GM23338 (cell line): Measurements from ENCODE around the gene TNS3.

Source experiments
- CREB1 ChIP-seq: fragments of 250-450 bp; sonication (Bioruptor Pico); IDR thresholded peaks from 2 replicates; pipeline ENCODE4 v1.5.0; 2020; ENCODE audit warnings: low read depth, mild to moderate bottlenecking, moderate library complexity
- EZH2 ChIP-seq: fragments of 200-600 bp; sonication (generic); IDR thresholded peaks from one replicate; pipeline ENCODE4 v1.8.0; 2017; ENCODE audit warnings: antibody characterized with exemption, mild to moderate bottlenecking, low read depth; ENCODE audit not compliant: unreplicated experiment
- EZH2phosphoT487 ChIP-seq: fragments of 200-600 bp; sonication (generic); IDR thresholded peaks from one replicate; pipeline ENCODE4 v1.8.1; 2018; ENCODE audit warnings: antibody characterized with exemption; ENCODE audit not compliant: unreplicated experiment
- NANOG ChIP-seq: IDR thresholded peaks from 2 replicates; pipeline ENCODE4 v1.6.1; 2016; ENCODE audit warnings: antibody characterized with exemption, borderline replicate concordance
- POLR2AphosphoS5 ChIP-seq: IDR thresholded peaks from 2 replicates; pipeline ENCODE4 v1.6.1; 2016; ENCODE audit warnings: antibody characterized with exemption, low read depth
- ZNF114 ChIP-seq: fragments of 250-450 bp; sonication (Bioruptor Pico); IDR thresholded peaks from 2 replicates; pipeline ENCODE4 v1.5.0; 2020; ENCODE audit warnings: mild to moderate bottlenecking, moderate library complexity
- ZNF331 ChIP-seq: fragments of 250-450 bp; sonication (Bioruptor Pico); IDR thresholded peaks from 2 replicates; pipeline ENCODE4 v1.5.0; 2020; ENCODE audit warnings: low read depth, mild to moderate bottlenecking, moderate library complexity
- TF ChIP-seq, protein P1 (sequence below): IDR thresholded peaks from one replicate; pipeline ENCODE4 v1.6.1; 2018; ENCODE audit warnings: antibody characterized with exemption; ENCODE audit not compliant: unreplicated experiment
- TF ChIP-seq, protein P2 (sequence below), 2 experiments: fragments of 200-600 bp in 1 of 2; sonication (generic) in 1 of 2; conservative IDR thresholded peaks; 2 replicates each; pipeline versions ENCODE4 v1.5.1 to v1.6.1; 2016 to 2017; ENCODE audit warnings: antibody characterized with exemption in 2 of 2, low read depth in 2 of 2, mild to moderate bottlenecking in 2 of 2, moderate library complexity in 1 of 2
- TF ChIP-seq, protein P3 (sequence below): IDR thresholded peaks from 2 replicates; pipeline ENCODE4 v1.6.1; 2016; ENCODE audit warnings: antibody characterized with exemption

DNA sequence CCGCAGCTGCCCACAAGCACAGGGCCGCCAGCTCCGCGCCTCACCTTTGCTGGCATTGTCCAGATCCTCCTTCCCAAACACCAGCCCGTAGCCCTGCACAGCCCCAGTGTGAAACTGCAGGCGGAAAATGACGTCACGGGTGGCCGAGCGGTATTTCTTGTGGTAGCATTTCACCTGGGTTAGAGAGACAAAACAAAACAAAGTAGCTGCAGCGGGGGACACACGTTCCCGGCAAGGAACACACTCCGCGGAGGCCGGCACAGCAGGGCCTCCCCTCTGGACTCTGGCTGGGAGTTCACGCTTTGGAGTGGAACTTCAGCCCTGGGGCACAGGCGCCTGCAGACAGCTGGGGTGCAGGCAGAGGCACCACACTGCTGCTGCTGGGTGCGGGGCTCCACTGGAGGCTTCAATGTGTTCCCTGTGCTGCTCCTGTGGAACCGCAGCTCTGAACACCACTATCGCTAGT is 181.1 kb downstream of the TNS3 start:
- TF ChIP-seq EZH2 (no peak), NANOG (no peak), CREB1 (CRISPR knock-in tag) (no peak), POLR2AphosphoS5 (no peak), ZNF114 (CRISPR knock-in tag) (no peak), EZH2phosphoT487 (no peak), ZNF331 (no peak)
- TF ChIP-seq, protein P1, sequence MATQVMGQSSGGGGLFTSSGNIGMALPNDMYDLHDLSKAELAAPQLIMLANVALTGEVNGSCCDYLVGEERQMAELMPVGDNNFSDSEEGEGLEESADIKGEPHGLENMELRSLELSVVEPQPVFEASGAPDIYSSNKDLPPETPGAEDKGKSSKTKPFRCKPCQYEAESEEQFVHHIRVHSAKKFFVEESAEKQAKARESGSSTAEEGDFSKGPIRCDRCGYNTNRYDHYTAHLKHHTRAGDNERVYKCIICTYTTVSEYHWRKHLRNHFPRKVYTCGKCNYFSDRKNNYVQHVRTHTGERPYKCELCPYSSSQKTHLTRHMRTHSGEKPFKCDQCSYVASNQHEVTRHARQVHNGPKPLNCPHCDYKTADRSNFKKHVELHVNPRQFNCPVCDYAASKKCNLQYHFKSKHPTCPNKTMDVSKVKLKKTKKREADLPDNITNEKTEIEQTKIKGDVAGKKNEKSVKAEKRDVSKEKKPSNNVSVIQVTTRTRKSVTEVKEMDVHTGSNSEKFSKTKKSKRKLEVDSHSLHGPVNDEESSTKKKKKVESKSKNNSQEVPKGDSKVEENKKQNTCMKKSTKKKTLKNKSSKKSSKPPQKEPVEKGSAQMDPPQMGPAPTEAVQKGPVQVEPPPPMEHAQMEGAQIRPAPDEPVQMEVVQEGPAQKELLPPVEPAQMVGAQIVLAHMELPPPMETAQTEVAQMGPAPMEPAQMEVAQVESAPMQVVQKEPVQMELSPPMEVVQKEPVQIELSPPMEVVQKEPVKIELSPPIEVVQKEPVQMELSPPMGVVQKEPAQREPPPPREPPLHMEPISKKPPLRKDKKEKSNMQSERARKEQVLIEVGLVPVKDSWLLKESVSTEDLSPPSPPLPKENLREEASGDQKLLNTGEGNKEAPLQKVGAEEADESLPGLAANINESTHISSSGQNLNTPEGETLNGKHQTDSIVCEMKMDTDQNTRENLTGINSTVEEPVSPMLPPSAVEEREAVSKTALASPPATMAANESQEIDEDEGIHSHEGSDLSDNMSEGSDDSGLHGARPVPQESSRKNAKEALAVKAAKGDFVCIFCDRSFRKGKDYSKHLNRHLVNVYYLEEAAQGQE: no peak
- TF ChIP-seq, protein P2, sequence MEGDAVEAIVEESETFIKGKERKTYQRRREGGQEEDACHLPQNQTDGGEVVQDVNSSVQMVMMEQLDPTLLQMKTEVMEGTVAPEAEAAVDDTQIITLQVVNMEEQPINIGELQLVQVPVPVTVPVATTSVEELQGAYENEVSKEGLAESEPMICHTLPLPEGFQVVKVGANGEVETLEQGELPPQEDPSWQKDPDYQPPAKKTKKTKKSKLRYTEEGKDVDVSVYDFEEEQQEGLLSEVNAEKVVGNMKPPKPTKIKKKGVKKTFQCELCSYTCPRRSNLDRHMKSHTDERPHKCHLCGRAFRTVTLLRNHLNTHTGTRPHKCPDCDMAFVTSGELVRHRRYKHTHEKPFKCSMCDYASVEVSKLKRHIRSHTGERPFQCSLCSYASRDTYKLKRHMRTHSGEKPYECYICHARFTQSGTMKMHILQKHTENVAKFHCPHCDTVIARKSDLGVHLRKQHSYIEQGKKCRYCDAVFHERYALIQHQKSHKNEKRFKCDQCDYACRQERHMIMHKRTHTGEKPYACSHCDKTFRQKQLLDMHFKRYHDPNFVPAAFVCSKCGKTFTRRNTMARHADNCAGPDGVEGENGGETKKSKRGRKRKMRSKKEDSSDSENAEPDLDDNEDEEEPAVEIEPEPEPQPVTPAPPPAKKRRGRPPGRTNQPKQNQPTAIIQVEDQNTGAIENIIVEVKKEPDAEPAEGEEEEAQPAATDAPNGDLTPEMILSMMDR (conservative IDR thresholded peaks at IDR 0.05; ENCODE audit: low read depth in 2 of 2): no peak
- TF ChIP-seq, protein P3, sequence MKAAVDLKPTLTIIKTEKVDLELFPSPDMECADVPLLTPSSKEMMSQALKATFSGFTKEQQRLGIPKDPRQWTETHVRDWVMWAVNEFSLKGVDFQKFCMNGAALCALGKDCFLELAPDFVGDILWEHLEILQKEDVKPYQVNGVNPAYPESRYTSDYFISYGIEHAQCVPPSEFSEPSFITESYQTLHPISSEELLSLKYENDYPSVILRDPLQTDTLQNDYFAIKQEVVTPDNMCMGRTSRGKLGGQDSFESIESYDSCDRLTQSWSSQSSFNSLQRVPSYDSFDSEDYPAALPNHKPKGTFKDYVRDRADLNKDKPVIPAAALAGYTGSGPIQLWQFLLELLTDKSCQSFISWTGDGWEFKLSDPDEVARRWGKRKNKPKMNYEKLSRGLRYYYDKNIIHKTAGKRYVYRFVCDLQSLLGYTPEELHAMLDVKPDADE: no peak
